IPS-NIHi7 (cell line): ENCODE results near the gene HIGD2B.
A peak's percentile ranks its signal among the peaks of the same experiment; 100 is the strongest.
"Not testable (repeated sequence)": the region's sequence is repeated elsewhere in the genome, so short reads cannot be mapped to it uniquely, and the experiment has no call there.

Experiments
- DNase-seq: peaks from one replicate; pipeline ENCODE4 v3.0.0; 2012; ENCODE audit warnings: mixed read lengths; ENCODE audit errors: extremely low spot score

HIGD2B gene

GRCh38 chr15:72685925-72686794, at the start of gene HIGD2B, which contains the start of gene BBS4:
Gene HIGD2B (minus strand): TSS chr15:72686182. CDS start chr15:72676374, 9,808 bp downstream.
Gene BBS4 (plus strand): TSS chr15:72686207. CDS start chr15:72686228, 21 bp downstream.
- DNase-seq = peak; percentile 84

GRCh38 chr15:72735111-72735510, 49.1 kb upstream of the HIGD2B start:
- DNase-seq = no peak

GRCh38 chr15:72733941-72734738, 48.2 kb upstream of the HIGD2B start:
- DNase-seq = no peak

- no peak for DNase-seq
These were observed 46.5 kb upstream of the HIGD2B start for GRCh38 chr15:72732516-72732915.

GRCh38 chr15:72732086-72732485, 46.1 kb upstream of the HIGD2B start:
- DNase-seq = no peak

GRCh38 chr15:72728821-72729220, 42.8 kb upstream of the HIGD2B start:
- DNase-seq = no peak

GRCh38 chr15:72728249-72728648, 42.3 kb upstream of the HIGD2B start:
- not testable (repeated sequence) for DNase-seq

GRCh38 chr15:72727154-72727553, 41.2 kb upstream of the HIGD2B start:
- no peak for DNase-seq

GRCh38 chr15:72725851-72726250, 39.9 kb upstream of the HIGD2B start:
- not testable (repeated sequence) for DNase-seq

GRCh38 chr15:72725446-72725845, 39.5 kb upstream of the HIGD2B start:
- no peak for DNase-seq

GRCh38 chr15:72724028-72724427, 38.0 kb upstream of the HIGD2B start:
- DNase-seq = no peak

GRCh38 chr15:72722071-72722696, 36.2 kb upstream of the HIGD2B start:
- DNase-seq = peak; percentile 77

- not testable (repeated sequence) for DNase-seq
These were observed 22.7 kb upstream of the HIGD2B start for GRCh38 chr15:72708551-72709303.

GRCh38 chr15:72706266-72706665, 20.3 kb upstream of the HIGD2B start:
- DNase-seq = no peak

- no peak for DNase-seq
These were observed 14.1 kb upstream of the HIGD2B start for GRCh38 chr15:72700076-72700475.

GRCh38 chr15:72698938-72699337, 13.0 kb upstream of the HIGD2B start:
- no peak for DNase-seq

GRCh38 chr15:72690938-72691337, 5.0 kb upstream of the HIGD2B start:
- no peak for DNase-seq

GRCh38 chr15:72688697-72689096, 2.7 kb upstream of the HIGD2B start:
- DNase-seq = no peak

GRCh38 chr15:72685301-72685924, 569 bp downstream of the HIGD2B start:
- no peak for DNase-seq

GRCh38 chr15:72682772-72683171, 3.2 kb downstream of the HIGD2B start:
- no peak for DNase-seq

GRCh38 chr15:72680931-72681330, 5.1 kb downstream of the HIGD2B start:
- DNase-seq = no peak
